Breast epithelium (tissue), 3 donors: ENCODE data around the gene CKB.
"Not testable (repeated sequence)": the region's sequence is repeated elsewhere in the genome, so short reads cannot be mapped to it uniquely, and the experiment has no call there.

ENCODE experiments used
- POLR2A ChIP-seq: fragments of 450-650 bp; IDR thresholded peaks from one replicate; pipeline ENCODE4 v1.6.1; 2016; ENCODE audit warnings: antibody characterized with exemption, mild to moderate bottlenecking, moderate library complexity
- POLR2AphosphoS5 ChIP-seq, 3 donors: sonication (generic); formaldehyde crosslinking; IDR thresholded peaks; one replicate each; pipeline ENCODE4 v1.6.1; 2017; ENCODE audit warnings: antibody characterized with exemption in 3 of 3
- TF ChIP-seq, protein P1 (sequence below), 3 donors: fragments of 450-650 bp; IDR thresholded peaks; one replicate each; pipeline ENCODE4 v1.5.1; 2016 to 2017; ENCODE audit warnings: antibody characterized with exemption in 3 of 3, mild to moderate bottlenecking in 3 of 3, moderate library complexity in 3 of 3

- TF ChIP-seq, protein P1, sequence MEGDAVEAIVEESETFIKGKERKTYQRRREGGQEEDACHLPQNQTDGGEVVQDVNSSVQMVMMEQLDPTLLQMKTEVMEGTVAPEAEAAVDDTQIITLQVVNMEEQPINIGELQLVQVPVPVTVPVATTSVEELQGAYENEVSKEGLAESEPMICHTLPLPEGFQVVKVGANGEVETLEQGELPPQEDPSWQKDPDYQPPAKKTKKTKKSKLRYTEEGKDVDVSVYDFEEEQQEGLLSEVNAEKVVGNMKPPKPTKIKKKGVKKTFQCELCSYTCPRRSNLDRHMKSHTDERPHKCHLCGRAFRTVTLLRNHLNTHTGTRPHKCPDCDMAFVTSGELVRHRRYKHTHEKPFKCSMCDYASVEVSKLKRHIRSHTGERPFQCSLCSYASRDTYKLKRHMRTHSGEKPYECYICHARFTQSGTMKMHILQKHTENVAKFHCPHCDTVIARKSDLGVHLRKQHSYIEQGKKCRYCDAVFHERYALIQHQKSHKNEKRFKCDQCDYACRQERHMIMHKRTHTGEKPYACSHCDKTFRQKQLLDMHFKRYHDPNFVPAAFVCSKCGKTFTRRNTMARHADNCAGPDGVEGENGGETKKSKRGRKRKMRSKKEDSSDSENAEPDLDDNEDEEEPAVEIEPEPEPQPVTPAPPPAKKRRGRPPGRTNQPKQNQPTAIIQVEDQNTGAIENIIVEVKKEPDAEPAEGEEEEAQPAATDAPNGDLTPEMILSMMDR (IDR thresholded peaks at IDR 0.05) = not testable (repeated sequence)
- not testable (repeated sequence) for TF ChIP-seq POLR2A; POLR2AphosphoS5 (IDR thresholded peaks at IDR 0.05)
Observed at GRCh38 chr14:103512180-103512579, 10.4 kb downstream of the CKB start.
